HG03045 (cell line): Measurements from ENCODE around the gene CLPTM1L.
"Not testable (repeated sequence)": the region's sequence is repeated elsewhere in the genome, so short reads cannot be mapped to it uniquely, and the experiment has no call there.

ENCODE experiments used
- ATAC-seq: cut with Tn5 transposase; IDR thresholded peaks from one replicate; pipeline ENCODE4 v1.9.1; 2021; ENCODE audit warnings: mild to moderate bottlenecking, moderate library complexity; ENCODE audit not compliant: unreplicated experiment

CLPTM1L gene

DNA sequence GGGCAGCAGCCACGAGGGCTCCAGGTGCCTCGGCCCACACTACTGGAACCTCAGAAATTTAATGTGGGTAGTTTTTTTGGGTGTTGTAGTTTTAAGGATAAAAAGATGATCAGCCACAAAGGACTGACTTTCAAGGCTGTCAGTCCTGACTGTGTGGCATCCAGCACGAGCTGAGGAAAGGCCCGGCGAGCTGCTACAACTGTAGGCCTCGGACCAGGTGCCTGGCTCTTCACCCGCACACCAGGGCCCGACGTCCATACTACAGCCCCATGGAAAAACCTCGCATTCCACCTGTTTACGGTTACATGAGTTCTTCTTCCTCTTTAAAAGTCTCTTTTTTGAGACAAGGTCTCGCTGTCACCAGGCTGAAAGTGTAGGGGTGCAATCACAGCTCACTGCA is 2.6 kb downstream of the CLPTM1L start:
- no peak for ATAC-seq

DNA sequence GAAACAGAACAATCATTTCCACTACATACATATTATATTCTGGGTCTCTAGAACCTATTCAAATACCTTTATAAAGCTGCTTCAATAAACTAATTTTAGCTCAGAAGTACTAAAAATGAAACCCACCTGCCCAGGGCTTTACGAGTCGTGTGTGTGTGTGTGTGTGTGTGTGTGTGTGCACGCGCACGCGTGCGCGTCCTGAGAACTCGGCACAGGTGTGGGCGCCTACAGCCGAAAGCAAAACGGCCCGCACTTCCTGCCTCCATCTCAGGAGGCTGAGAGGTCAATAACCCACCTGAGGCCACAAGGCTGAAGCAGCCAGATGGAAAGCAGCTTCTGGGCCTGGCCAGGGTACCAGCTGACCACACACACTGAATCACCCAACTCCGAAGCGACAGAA is 3.0 kb downstream of the CLPTM1L start:
- ATAC-seq: no peak

DNA sequence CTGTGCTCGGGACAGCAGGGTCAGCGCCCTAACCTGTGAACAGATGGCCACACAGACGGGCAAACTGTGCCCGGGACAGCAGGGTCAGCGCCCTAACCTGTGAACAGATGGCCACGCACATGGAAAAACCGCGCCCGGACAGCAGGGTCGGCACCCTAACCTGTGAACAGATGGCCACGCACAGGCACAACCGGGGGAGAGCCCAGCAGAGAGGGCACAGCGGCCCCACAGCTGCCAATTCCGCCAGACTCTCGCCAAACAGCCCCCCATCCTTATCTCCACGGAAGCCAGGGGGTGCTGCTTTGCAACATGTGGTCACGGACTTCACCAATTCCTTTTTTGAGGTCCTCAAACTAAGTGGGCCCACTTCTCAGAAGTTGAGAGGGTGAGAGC is 5.1 kb downstream of the CLPTM1L start:
- not testable (repeated sequence) for ATAC-seq

DNA sequence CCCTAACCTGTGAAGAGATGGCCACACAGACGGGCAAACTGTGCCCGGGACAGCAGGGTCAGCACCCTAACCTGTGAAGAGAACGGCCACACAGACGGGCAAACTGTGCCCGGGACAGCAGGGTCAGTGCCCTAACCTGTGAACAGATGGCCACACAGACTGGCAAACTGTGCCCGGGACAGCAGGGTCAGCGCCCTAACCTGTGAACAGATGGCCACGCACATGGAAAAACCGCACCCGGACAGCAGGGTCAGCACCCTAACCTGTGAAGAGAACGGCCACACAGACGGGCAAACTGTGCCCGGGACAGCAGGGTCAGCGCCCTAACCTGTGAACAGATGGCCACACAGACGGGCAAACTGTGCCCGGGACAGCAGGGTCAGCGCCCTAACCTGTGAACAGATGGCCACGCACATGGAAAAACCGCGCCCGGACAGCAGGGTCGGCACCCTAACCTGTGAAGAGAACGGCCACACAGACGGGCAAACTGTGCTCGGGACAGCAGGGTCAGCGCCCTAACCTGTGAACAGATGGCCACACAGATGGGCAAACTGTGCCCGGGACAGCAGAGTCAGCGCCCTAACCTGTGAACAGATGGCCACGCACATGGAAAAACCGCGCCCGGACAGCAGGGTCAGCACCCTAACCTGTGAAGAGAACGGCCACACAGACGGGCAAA is 5.6 kb downstream of the CLPTM1L start:
- not testable (repeated sequence) for ATAC-seq

DNA sequence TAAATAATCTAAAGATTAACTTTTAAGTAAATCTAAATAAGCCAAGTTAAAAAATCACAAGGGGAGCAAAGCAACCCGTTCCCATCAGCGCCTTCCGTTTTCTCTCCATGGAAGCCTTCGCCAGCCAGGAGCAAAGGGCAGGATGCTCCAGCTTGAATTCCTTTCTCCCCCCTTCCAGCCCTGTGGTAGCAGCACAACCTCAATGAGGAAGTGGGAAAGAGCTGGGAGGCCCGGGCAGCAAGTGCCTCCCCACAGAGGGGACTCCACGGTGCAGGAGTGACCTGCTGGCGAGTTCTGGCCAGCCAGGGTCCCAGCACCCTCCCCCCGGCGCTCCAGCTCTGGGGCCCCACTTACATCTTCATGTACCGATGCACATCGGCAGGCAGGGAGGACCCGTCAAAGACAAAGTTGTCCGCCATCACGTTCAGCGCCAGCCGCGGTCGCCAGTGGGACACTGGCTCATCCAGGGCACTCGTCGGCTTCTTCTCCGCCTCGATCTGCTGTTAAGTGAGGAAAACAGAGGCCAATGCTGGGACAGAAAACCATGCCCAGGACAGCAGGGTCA is 6.3 kb downstream of the CLPTM1L start:
- ATAC-seq: no peak

DNA sequence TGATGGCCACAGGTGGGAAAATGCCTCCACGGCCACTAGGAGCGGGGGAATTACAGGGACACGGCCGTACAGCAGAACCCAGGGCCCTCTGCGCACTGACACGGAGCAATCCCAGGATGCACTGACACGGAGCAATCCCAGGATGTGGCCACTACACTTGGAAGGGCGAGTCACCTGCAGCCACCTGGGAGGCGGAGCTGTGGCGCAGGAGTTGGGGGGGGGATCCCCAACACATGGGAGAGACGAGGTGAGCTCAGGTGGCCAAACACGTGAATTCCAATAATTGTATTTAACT is 6.8 kb downstream of the CLPTM1L start:
- no peak for ATAC-seq

DNA sequence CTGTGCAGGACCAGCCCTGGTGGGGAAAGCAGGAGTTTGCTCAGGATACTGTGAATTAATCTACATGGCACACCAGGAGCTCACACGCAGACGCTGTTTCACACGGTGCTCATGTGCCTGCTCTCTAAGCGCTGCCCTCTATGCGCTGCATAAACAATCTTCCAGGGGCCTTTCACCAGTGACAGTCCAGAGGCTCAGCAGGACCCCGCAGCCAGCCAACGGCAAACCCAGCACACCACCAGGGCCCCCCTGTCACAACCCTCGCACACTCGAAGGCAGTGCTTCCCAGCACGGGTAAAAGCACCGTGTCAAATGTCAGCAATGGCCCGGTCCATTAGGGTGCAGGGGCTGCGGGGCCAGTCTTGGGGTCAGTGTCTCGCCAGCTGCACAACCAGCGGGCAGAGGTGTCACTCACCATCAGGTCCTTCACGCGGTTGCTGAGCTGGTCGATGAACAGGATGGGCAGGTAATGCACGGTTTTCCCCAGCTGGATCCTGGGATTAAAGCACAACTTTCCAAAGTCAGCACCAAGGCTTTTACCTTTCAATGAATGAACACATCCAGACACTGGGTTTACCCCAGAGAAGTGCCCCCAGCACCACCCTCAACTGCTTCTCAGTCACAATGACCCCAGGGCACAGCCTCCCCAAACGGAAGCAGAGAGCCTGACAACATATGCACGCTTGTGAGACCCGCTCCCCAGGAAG is 7.3 kb downstream of the CLPTM1L start:
- ATAC-seq: no peak

DNA sequence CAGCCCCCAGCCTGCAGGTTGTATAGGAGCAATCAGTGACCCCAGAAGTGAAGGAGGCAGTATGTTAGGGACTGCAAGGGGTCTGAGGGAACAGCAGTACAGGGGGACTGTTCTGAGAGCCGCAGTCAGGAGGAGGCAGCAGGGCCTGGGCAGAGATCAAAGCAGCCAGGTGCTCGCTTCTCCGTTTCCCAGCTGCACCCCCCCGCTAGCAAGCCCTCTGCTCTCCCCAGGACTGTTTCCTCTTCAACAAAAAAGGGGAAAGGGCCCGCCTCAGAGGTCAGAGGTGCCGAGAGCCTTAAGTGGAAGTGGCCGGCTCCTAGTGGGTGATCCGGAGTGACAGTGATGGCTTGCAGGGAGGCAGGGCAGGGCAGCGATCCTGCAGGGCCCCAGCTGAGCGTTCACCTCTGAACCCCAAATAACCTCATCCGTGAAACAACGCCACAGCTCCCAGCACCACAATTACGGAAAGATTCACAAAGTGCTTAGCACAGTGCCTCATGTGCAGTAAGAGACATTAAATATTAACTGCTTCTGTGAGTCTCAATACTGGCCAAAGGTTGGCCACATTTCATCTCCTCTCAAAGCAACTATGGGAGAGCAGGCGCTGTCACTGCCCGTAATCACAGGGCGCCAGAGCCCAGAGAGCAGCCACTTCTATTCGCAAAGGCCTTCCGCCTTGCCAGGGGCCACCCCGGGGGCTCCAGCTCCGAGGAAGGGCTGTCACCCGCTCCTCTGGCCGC is 8.0 kb downstream of the CLPTM1L start:
- ATAC-seq: no peak

DNA sequence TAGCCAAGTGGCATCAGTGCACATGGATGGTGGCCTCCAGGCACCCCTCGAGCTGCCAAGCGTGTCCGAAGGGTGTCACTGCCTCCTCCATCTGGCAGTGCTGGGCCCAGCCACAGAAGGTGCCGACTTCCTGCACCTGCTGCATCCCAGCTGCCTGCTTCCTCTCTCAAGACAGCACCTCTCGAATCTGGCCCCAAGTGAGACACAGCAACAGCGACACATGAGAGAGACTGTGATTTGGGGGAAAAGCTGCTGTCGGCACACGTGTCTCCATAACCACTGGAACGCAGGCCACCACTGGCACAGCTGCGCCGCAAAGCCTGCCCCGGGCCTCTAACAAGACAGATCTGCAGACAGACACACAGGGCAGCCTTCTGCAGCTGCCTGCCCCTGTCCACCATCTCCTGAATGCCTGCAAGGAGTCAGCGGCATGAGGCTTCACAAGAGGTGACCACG is 8.8 kb downstream of the CLPTM1L start:
- ATAC-seq: no peak

DNA sequence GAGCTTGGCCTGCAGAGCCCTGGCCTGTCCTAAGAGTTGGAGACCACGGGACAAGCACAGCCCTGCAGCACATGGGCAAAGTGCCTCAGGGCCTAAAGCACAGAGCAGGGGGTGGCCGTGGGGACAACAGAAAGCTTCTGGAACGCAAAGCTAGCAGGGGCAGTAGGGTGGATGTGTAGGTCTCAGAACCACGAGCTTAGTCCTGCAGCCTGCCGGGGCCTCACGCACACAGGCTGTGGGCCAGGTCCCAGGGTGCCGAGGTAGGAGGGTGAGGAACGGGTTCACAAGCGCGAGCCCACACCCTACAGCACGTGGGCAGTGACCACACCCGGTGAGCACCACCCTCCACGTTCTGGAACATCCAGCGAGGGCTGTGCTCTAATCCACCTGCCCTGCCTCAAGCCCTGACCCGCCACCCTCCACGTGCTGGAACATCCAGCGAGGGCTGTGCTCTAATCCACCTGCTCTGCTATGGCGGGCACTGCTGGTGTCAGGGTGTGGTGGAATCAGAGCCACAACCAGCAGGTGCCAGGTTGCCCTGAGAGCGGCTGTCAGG is 9.3 kb downstream of the CLPTM1L start:
- ATAC-seq: no peak

DNA sequence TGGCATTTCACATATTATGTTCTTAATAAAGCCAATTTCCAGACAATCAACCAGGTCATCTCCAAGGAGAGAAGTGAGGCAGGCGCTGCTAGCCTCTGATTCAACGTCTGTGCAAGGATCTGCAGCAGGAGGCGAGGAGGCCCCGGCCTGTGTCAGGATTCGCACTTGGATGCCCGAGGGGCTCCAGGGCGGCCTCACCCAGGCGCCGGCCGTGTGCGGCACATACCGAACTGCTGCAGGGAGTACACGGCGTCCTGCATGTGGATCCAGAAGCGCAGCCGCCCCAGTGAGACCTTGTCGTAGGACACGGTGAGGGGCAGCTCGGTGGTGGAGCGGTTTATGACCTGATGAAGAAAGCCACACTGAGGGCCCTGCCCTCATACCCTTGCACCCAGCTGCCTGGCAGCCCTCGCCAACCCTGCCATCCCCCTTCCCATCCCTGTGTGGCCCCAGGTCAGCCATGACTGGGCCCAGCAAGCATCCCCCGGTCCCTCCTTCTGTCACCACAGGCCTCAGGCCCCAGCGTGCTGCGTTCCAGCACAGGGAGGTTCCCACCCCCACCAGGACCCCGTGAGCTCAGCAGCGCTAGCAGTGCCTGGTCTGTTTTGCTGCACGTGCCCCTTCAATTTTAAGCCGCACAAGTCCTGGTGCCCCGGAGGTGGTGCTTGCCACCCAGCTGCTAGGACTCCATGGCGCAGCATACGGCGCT is 9.9 kb downstream of the CLPTM1L start:
- no peak for ATAC-seq

DNA sequence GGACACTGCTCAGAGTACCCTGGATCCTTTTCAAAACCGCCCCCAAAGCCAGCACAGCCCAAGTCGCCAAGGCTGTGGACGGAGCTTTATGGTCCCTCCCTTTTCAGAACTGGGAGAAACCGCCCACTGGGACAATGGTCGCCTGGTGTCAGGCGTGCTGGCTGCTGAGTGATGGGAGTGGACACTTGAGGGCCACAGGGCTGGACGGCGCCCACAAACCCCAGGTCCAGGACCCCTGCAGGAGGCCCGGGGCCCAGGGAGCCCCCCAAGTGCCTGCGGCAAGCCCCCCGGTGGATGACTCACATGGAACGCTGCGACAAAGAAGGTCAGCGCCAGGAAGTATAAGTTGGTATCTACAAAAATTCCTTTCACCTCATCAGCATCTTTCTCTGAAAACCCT is 10.9 kb downstream of the CLPTM1L start:
- ATAC-seq: no peak

DNA sequence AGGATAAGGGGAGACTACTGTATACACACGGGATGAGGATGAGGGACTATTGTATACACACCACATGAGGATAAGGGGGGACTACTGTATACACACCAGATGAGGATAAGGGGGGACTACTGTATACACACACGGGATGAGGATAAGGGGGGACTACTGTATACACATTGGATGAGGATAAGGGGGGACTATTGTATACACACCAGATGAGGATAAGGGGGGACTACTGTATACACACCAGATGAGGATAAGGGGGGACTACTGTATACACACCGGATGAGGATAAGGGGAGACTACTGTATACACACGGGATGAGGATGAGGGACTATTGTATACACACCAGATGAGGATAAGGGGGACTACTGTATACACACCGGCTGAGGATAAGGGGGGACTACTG is 11.6 kb downstream of the CLPTM1L start:
- ATAC-seq: not testable (repeated sequence)

DNA sequence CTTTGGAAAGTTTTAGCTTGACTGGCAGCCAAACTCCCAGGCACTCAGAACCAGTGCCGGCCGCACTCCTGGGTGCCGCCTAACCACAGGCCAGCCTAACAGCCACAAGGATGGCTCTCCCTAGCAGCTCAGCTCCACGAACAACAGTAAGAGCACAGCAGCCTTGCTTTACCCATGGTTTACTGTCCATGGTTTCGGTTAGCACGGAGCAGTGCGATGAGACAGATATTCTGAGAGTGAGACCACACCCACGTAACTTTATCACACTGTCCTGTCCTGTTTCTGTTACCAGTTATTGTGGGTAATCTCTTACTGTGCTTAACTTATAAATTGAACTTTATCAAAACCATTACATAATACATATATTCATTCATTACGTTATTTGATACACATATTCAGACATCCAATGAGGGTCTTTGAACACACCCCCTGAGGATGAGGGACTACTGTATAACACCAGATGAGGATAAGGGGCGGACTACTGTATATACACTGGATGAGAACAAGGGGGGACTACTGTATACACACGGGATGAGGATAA is 12.4 kb downstream of the CLPTM1L start:
- ATAC-seq: no peak

DNA sequence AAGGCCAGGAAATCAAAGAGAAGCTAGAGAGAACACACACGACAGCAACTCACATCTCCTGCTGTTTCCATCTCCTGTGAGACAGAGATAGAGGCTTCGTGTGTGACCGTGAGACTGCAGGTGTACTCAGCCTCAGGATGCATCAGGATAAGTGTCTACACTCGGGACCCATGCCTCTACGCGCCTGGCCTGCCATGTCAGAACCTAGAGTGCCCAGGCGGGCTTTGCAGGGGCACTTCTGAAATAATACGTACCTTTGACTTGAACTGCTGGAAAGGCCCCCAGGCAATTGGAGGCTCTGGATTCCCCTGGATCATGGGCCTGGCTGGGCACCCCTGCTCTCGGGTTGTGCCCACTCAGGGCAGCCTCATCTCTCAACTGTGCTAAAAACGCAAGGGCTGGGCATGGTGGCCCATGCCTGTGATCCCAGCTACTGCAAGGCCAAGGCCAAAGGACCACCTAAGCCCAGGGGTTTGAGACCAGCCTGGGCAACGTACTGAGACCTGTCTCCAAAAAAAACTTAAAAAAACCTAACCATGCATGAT is 13.0 kb downstream of the CLPTM1L start:
- ATAC-seq: no peak

DNA sequence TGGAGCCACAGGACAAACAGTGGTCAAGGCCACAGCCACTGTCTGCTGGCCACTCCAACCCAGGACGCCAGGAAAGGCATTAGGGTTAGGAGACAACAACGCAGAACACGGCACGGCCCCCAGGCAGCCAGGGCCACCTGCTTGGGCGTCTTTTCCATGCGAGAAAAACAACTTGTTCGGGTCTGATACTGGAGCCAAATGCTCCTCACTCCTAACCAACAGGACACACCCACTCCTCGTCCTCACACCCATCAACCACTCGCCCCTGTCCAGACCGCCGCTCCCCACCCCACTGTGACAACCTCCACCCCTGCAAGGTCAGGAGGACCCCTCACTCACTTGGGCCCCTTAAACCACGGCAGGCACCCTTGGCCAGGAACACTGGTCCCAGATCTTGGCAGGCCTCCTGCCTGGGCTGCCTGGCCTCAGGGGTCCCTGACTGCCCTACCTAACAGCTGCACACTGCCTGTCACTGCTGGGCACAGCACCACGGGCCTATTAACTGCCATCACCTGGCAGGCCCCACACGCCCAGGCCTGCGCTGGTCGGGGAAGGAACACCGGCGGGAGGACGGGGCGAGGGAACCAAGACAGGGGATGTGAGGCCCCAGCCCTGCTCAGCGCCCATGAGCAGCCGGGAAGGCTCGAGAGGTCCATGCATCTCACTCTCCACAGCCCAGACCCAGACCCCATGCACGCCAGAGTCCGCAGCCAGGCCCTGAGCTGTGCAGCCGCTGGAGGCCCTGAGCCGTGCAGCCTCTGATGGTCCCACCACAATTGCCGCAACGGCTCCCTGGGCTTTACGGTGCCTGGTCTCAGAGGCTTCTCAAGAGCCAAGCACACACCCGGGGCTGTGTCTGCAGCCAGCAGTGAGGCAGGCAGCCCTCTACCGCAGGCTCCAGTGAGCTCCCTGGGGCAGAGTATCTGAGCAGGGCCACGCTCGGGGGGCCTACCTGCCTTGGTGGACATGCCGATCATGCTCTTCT is 13.8 kb downstream of the CLPTM1L start:
- no peak for ATAC-seq

DNA sequence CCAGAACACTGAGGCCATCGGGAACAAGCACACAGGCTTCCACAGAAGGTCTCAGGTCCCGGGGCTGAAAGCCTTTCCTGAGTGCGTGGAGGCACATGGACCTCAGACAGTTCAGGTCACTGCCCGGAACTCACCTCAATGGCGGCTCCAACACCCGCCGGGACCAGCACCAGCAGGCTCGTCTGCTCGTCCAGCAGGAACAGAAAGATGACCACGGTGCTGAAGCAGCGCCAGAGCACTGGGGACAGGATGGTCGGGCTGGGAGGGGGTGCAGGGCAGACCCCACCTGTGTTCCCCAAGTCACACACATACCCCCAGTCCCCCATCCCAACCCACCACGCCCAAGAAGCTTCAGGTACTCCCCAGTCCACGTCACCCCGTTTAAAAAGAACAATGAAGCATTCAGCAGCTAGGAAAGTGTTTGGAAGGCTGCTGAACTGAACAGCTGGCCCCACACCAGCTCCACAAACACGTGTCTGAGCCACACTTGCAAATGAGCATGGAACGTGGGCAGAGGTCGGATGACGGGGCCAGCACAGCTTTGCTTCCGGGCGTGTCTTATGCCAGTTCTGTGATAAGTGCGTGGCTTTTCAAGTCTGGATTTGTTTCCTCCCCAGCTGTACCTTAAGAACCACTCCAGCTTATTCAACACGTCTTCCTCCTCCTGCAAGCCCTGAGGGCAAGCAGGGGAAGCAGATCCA is 14.6 kb downstream of the CLPTM1L start:
- no peak for ATAC-seq

DNA sequence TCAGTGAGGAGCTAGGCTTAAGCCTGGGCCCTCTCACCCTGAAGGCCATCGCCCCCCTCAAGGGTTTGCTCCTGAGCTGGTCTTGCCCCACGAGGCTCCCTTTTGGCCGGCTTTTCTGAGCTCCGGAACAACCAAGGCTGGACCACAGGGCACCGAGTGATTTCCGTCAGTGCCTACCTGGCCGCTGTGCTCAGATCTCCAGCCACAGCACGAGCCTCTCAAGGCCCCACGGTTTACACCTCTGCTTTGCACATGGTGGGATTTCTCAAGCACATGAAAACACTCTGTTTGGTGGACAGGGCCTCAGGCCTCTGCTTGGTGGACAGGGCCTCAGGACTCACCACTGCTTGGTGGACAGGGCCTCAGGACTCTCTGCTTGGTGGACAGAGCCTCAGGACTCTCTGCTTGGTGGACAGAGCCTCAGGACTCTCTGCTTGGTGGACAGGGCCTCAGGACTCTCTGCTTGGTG is 15.8 kb downstream of the CLPTM1L start:
- no peak for ATAC-seq
